T-helper 1 cell treated with Interleukin-12 subunit alpha and Interleukin-12 subunit beta and Interleukin-4 antibody, amounts not matched to agents 30 μg/mL and 1 μg/mL, for 36 hours (primary cell): ENCODE results near the gene CCR5AS.

Experiments used
- H3K27ac Mint-ChIP-seq: one replicate; pipeline ENCODE4 v1.8.0; 2021; ENCODE audit warnings: mild to moderate bottlenecking, mixed read lengths
- H3K27me3 Mint-ChIP-seq: one replicate; pipeline ENCODE4 v1.8.0; 2021; ENCODE audit warnings: low read depth, mixed read lengths
- H3K36me3 Mint-ChIP-seq: one replicate; pipeline ENCODE4 v1.8.0; 2021; ENCODE audit warnings: low read depth, mixed read lengths
- H3K4me1 Mint-ChIP-seq: one replicate; pipeline ENCODE4 v1.8.0; 2021; ENCODE audit warnings: low read depth, mixed read lengths
- H3K4me3 Mint-ChIP-seq: one replicate; pipeline ENCODE4 v1.8.0; 2021; ENCODE audit warnings: mild to moderate bottlenecking, moderate library complexity, mixed read lengths
- H3K9me3 Mint-ChIP-seq: one replicate; pipeline ENCODE4 v1.8.0; 2021; ENCODE audit warnings: mixed read lengths

The CCR5AS gene

GRCh38 chr3:46368569-46368968, 38.3 kb downstream of the CCR5AS start:
- Mint-ChIP-seq H3K36me3 (peaks cover 20% of the 10 kb centered on the region), H3K9me3 (no peaks in the 10 kb centered on the region), H3K4me1 (peaks cover 66% of the 10 kb centered on the region), H3K27me3 (peaks cover 11% of the 10 kb centered on the region), H3K27ac (peak overlapping the region; percentile 82), H3K4me3 (no peak overlapping the region)

- no peak overlapping the region for H3K4me3 Mint-ChIP-seq
- H3K27ac Mint-ChIP-seq = peak overlapping the region; percentile 82
Observed at GRCh38 chr3:46367811-46368210, 39.1 kb downstream of the CCR5AS start.

GRCh38 chr3:46365737-46366524, 40.9 kb downstream of the CCR5AS start:
- no peak overlapping the region for H3K4me3 Mint-ChIP-seq
- no peaks in the 10 kb centered on the region for H3K9me3 Mint-ChIP-seq
- peak overlapping the region; percentile 57 for H3K27ac Mint-ChIP-seq
- H3K4me1 Mint-ChIP-seq = peaks cover 61% of the 10 kb centered on the region
- H3K36me3 Mint-ChIP-seq = peaks cover 14% of the 10 kb centered on the region
- peaks cover 4% of the 10 kb centered on the region for H3K27me3 Mint-ChIP-seq

More at GRCh38 chr3:46367811-46368210, 39.1 kb downstream of the CCR5AS start:
- Mint-ChIP-seq H3K36me3 (peaks cover 12% of the 10 kb centered on the region), H3K9me3 (no peaks in the 10 kb centered on the region), H3K27me3 (peaks cover 4% of the 10 kb centered on the region), H3K4me1 (peaks cover 59% of the 10 kb centered on the region)

GRCh38 chr3:46365041-46365440, 41.8 kb downstream of the CCR5AS start:
- Mint-ChIP-seq H3K27ac (no peak overlapping the region), H3K9me3 (no peaks in the 10 kb centered on the region), H3K27me3 (peaks cover 4% of the 10 kb centered on the region), H3K4me3 (no peak overlapping the region), H3K36me3 (peaks cover 23% of the 10 kb centered on the region), H3K4me1 (peaks cover 61% of the 10 kb centered on the region)

GRCh38 chr3:46361408-46362283, 45.2 kb downstream of the CCR5AS start:
- Mint-ChIP-seq H3K36me3 (peaks cover 42% of the 10 kb centered on the region), H3K4me1 (peaks cover 57% of the 10 kb centered on the region), H3K27ac (no peak overlapping the region), H3K4me3 (no peak overlapping the region), H3K27me3 (peaks cover 11% of the 10 kb centered on the region), H3K9me3 (no peaks in the 10 kb centered on the region)

GRCh38 chr3:46360907-46361306, 46.0 kb downstream of the CCR5AS start:
- H3K27me3 Mint-ChIP-seq = peaks cover 15% of the 10 kb centered on the region
- H3K36me3 Mint-ChIP-seq = peaks cover 45% of the 10 kb centered on the region
- no peak overlapping the region for H3K4me3 Mint-ChIP-seq
- no peak overlapping the region for H3K27ac Mint-ChIP-seq
- no peaks in the 10 kb centered on the region for H3K9me3 Mint-ChIP-seq
- peaks cover 56% of the 10 kb centered on the region for H3K4me1 Mint-ChIP-seq

GRCh38 chr3:46359733-46360493, 47.0 kb downstream of the CCR5AS start:
- Mint-ChIP-seq H3K4me3 (peak overlapping the region; percentile 10), H3K36me3 (peaks cover 53% of the 10 kb centered on the region), H3K27me3 (peaks cover 22% of the 10 kb centered on the region), H3K4me1 (peaks cover 62% of the 10 kb centered on the region), H3K27ac (peak overlapping the region; percentile 18), H3K9me3 (no peaks in the 10 kb centered on the region)

- Mint-ChIP-seq H3K36me3 (peaks cover 58% of the 10 kb centered on the region), H3K9me3 (no peaks in the 10 kb centered on the region), H3K27me3 (peaks cover 33% of the 10 kb centered on the region), H3K4me1 (peaks cover 70% of the 10 kb centered on the region), H3K4me3 (no peak overlapping the region), H3K27ac (peak overlapping the region; percentile 13)
Observed at GRCh38 chr3:46358466-46358865, 48.4 kb downstream of the CCR5AS start.

GRCh38 chr3:46356909-46357308, 50.0 kb downstream of the CCR5AS start:
- peaks cover 33% of the 10 kb centered on the region for H3K27me3 Mint-ChIP-seq
- H3K4me1 Mint-ChIP-seq = peaks cover 77% of the 10 kb centered on the region
- H3K4me3 Mint-ChIP-seq = peak overlapping the region; percentile 89
- H3K27ac Mint-ChIP-seq = no peak overlapping the region
- H3K36me3 Mint-ChIP-seq = peaks cover 58% of the 10 kb centered on the region
- H3K9me3 Mint-ChIP-seq = no peaks in the 10 kb centered on the region

GRCh38 chr3:46356276-46356675, 50.6 kb downstream of the CCR5AS start:
- peaks cover 57% of the 10 kb centered on the region for H3K36me3 Mint-ChIP-seq
- peaks cover 33% of the 10 kb centered on the region for H3K27me3 Mint-ChIP-seq
- H3K9me3 Mint-ChIP-seq = no peaks in the 10 kb centered on the region
- H3K4me3 Mint-ChIP-seq = peak overlapping the region; percentile 89
- peaks cover 78% of the 10 kb centered on the region for H3K4me1 Mint-ChIP-seq
- H3K27ac Mint-ChIP-seq = peak overlapping the region; percentile 45

- peaks cover 33% of the 10 kb centered on the region for H3K27me3 Mint-ChIP-seq
- H3K4me3 Mint-ChIP-seq = peak overlapping the region; percentile 89
- no peaks in the 10 kb centered on the region for H3K9me3 Mint-ChIP-seq
- H3K4me1 Mint-ChIP-seq = peaks cover 78% of the 10 kb centered on the region
- H3K27ac Mint-ChIP-seq = peak overlapping the region; percentile 78
- H3K36me3 Mint-ChIP-seq = peaks cover 46% of the 10 kb centered on the region
Observed at GRCh38 chr3:46354984-46355383, 51.9 kb downstream of the CCR5AS start.

- Mint-ChIP-seq H3K27ac (peak overlapping the region; percentile 85), H3K27me3 (peaks cover 33% of the 10 kb centered on the region), H3K36me3 (peaks cover 43% of the 10 kb centered on the region), H3K4me3 (peak overlapping the region; percentile 89), H3K4me1 (peaks cover 78% of the 10 kb centered on the region), H3K9me3 (no peaks in the 10 kb centered on the region)
Observed at GRCh38 chr3:46354478-46354877, 52.4 kb downstream of the CCR5AS start.

- H3K27ac Mint-ChIP-seq = peak within 1 kb of the TSS; percentile 85
- peaks cover 2% of the 10 kb centered on the region for H3K9me3 Mint-ChIP-seq
- H3K4me3 Mint-ChIP-seq = peak within 1 kb of the TSS; percentile 89
- peaks cover 32% of the 10 kb centered on the region for H3K27me3 Mint-ChIP-seq
- H3K36me3 Mint-ChIP-seq = peaks cover 40% of the 10 kb centered on the region
- peaks cover 81% of the 10 kb centered on the region for H3K4me1 Mint-ChIP-seq
Observed at GRCh38 chr3:46353647-46354410, 53.0 kb downstream of the CCR5AS start, which contains the start of gene CCR2. Gene CCR2 (plus strand): TSS chr3:46354111. CDS start chr3:46357528, 3,417 bp downstream.
